ENCODE results near the gene UBE2J2.

Gene UBE2J2

DNA sequence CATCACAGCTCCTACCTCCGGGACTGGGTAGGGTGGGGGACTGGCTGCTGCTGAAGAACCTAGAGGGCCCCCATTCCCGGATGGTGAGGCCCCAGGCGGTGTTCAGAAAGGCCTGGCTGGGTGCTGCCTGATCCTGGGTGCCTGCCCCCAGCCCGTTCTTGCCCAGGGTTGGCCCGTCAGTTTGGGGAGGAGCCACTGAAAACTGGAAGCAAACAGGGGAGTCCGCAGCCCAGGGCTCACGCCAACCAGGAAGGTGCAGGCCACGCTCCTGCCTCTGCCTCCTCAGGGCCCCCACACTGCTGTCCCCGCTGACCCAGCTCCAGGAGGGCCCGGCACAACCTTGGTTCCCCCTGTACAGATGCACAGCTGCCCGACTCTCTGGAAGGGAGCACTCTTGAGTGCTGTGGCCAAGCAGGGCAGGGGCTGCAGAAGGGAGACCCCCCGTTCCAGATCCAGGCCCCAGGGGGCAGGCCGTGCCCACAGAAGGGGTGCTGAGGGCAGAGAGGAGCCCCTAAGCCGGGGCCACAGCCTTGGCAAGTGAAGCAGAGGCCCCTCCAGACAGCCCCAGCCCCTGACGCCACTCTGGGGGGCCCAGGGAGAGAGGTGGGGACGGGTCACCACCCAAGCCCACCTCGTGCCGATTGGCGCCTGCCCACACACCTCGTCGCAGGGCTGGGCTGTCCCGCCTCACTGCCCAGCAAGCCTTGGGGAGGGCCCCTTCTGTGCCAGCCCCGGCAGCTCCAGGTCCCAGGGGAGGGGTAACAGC lies 32.6 kb downstream of the UBE2J2 start:
- DNase-seq (ENCODE audit: low read depth), result no peak
- no peak for TF ChIP-seq CTCF (IDR thresholded peaks at IDR 0.05; ENCODE audit: low read depth, low read length, missing control alignments)
- in situ Hi-C loops (cut with HindIII; ENCODE audit: low sequenced_read_pairs), result no loop called here
- no peak overlapping the region for H3K4me3 ChIP-seq (ENCODE audit: low read depth, low read length)

- no peak overlapping the region for H3K4me3 ChIP-seq (ENCODE audit: low read depth, low read length)
- no peak for TF ChIP-seq CTCF (IDR thresholded peaks at IDR 0.05; ENCODE audit: low read depth, low read length, missing control alignments)
- DNase-seq (ENCODE audit: low read depth), result no peak
- in situ Hi-C loops (cut with HindIII; ENCODE audit: low sequenced_read_pairs), result no loop called here
These were observed 33.3 kb downstream of the UBE2J2 start for GRCh38 chr1:1240348-1240732.

GRCh38 chr1:1239614-1240347 lies 33.9 kb downstream of the UBE2J2 start:
- TF ChIP-seq CTCF (IDR thresholded peaks at IDR 0.05; ENCODE audit: low read depth, low read length, missing control alignments), result no peak
- H3K4me3 ChIP-seq (ENCODE audit: low read depth, low read length), result no peak overlapping the region
- in situ Hi-C loops (cut with HindIII; ENCODE audit: low sequenced_read_pairs), result no loop called here
- DNase-seq (ENCODE audit: low read depth), result no peak

DNA sequence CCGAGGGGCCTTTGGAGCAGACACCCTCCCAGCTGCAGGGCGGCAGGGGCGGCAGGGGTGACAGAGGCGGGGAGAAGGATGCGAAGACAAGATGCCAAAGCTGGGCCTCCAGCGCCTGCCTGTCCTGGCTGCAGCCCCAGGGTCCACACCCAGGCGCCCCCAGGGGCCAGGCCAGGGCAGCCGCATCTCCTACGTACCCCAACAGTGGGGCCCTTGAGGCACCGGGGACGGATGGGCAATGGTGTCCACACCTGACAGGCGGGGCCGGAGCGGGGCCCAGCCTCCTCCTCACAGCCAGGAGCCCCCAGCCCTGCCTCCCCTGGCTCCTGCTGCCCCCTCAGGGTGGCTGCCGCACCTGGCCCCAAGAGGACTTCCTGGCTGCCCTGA lies 34.4 kb downstream of the UBE2J2 start:
- TF ChIP-seq CTCF (IDR thresholded peaks at IDR 0.05; ENCODE audit: low read depth, low read length, missing control alignments), result no peak
- no peak for DNase-seq (ENCODE audit: low read depth)
- H3K4me3 ChIP-seq (ENCODE audit: low read depth, low read length), result no peak overlapping the region
- in situ Hi-C loops (cut with HindIII; ENCODE audit: low sequenced_read_pairs), result no loop called here

GRCh38 chr1:1238702-1239178 lies 34.9 kb downstream of the UBE2J2 start:
- DNase-seq (ENCODE audit: low read depth), result no peak
- no peak overlapping the region for H3K4me3 ChIP-seq (ENCODE audit: low read depth, low read length)
- TF ChIP-seq CTCF (IDR thresholded peaks at IDR 0.05; ENCODE audit: low read depth, low read length, missing control alignments), result no peak
- in situ Hi-C loops (cut with HindIII; ENCODE audit: low sequenced_read_pairs), result no loop called here

GRCh38 chr1:1237874-1238701 lies 35.6 kb downstream of the UBE2J2 start:
- H3K4me3 ChIP-seq (ENCODE audit: low read depth, low read length), result no peak overlapping the region
- no peak for TF ChIP-seq CTCF (IDR thresholded peaks at IDR 0.05; ENCODE audit: low read depth, low read length, missing control alignments)
- DNase-seq (ENCODE audit: low read depth), result no peak
- in situ Hi-C loops (cut with HindIII; ENCODE audit: low sequenced_read_pairs), result no loop called here

Data from astrocyte of the cerebellum (primary cell).